OCI-LY3 (cell line): Measurements from ENCODE around the gene LILRB2.
"Not testable (repeated sequence)": the region's sequence is repeated elsewhere in the genome, so short reads cannot be mapped to it uniquely, and the experiment has no call there.

Experiments
- H2AFZ ChIP-seq: fragments of 200-600, 300-600 bp; shearing (Covaris generic); 2 replicates; pipeline ENCODE4 v1.6.0; 2014; ENCODE audit warnings: antibody characterized with exemption, low read depth, low read length
- H3K27ac ChIP-seq: fragments of 200-600, 300-600 bp; sonication (generic); 2 replicates; pipeline ENCODE4 v1.5.1; 2014; ENCODE audit warnings: mild to moderate bottlenecking, low read length, moderate library complexity, mixed read lengths
- H3K27me3 ChIP-seq: fragments of 200-600, 300-600 bp; sonication (generic); 2 replicates; pipeline ENCODE4 v1.6.1; 2014; ENCODE audit warnings: low read depth, low read length, mixed read lengths
- H3K36me3 ChIP-seq: fragments of 200-600, 300-600 bp; sonication (generic); replicated peaks from 2 replicates; pipeline ENCODE3; 2014; ENCODE audit warnings: low read depth, low read length, mixed read lengths
- H3K4me1 ChIP-seq: fragments of 300-600, 200-600 bp; sonication (generic); 2 replicates; pipeline ENCODE4 v1.6.1; 2014; ENCODE audit warnings: low read length, mixed read lengths
- H3K4me2 ChIP-seq: fragments of 200-600, 300-600 bp; sonication (generic); 2 replicates; pipeline ENCODE4 v1.6.1; 2014; ENCODE audit warnings: low read length, mixed read lengths
- H3K4me3 ChIP-seq: fragments of 300-600, 200-600 bp; sonication (generic); 2 replicates; pipeline ENCODE4 v1.5.1; 2014; ENCODE audit warnings: antibody characterized with exemption, mild to moderate bottlenecking, low read length, moderate library complexity
- H3K79me2 ChIP-seq: fragments of 300-600, 200-600 bp; shearing (Covaris generic); 2 replicates; pipeline ENCODE4 v1.6.1; 2014; ENCODE audit warnings: mild to moderate bottlenecking, low read length, mixed read lengths
- H3K9ac ChIP-seq: fragments of 300-600, 200-600 bp; shearing (Covaris generic); 2 replicates; pipeline ENCODE4 v1.6.0; 2014; ENCODE audit warnings: mild to moderate bottlenecking, low read length, moderate library complexity
- H3K9me3 ChIP-seq: fragments of 200-600, 300-600 bp; shearing (Covaris generic); 2 replicates; pipeline ENCODE4 v1.6.1; 2014; ENCODE audit warnings: low read length, mixed read lengths; ENCODE audit not compliant: insufficient read depth
- H4K20me1 ChIP-seq: fragments of 200-600, 300-600 bp; sonication (generic); 2 replicates; pipeline ENCODE4 v1.6.1; 2016; ENCODE audit warnings: low read length, mixed read lengths; ENCODE audit not compliant: insufficient read depth
- EZH2phosphoT487 ChIP-seq: fragments of 200-600 bp; shearing (Covaris generic); IDR thresholded peaks from 2 replicates; pipeline ENCODE4 v1.6.1; 2018; ENCODE audit warnings: antibody characterized with exemption, mixed run types, low read depth
- TF ChIP-seq, protein P1 (sequence below): fragments of 200-600, 300-600 bp; sonication (generic); IDR thresholded peaks from 2 replicates; pipeline ENCODE4 v1.5.1; 2014; ENCODE audit warnings: antibody characterized with exemption, low read length, low read depth

Gene LILRB2

DNA sequence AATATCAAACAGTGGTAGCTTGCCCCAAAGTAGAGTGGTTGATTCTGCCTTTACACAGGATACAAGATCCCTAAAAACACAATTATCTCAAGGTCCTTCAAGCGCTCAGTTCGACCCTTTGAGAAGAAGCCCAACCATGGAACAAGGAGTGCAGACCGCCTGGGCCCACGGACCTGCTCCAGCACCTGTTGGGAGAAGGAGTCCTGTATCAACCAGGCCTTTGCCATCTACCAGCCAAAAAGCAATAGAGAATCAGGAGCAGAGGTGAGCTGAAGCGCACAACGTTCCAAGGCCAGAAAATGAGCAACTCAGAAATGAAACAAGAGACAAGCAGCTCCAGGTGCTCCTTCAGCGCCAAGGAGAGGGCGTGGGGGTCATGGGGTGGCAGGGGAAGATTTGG lies 51.8 kb downstream of the LILRB2 start:
- H3K27ac ChIP-seq, result no peak overlapping the region
- H3K79me2 ChIP-seq, result no peaks in the 10 kb centered on the region
- H3K9ac ChIP-seq, result no peak overlapping the region
- peaks cover 5% of the 10 kb centered on the region for H3K4me1 ChIP-seq
- H3K9me3 ChIP-seq, result no peaks in the 10 kb centered on the region
- peaks cover 20% of the 10 kb centered on the region for H3K27me3 ChIP-seq
- TF ChIP-seq, protein P1, sequence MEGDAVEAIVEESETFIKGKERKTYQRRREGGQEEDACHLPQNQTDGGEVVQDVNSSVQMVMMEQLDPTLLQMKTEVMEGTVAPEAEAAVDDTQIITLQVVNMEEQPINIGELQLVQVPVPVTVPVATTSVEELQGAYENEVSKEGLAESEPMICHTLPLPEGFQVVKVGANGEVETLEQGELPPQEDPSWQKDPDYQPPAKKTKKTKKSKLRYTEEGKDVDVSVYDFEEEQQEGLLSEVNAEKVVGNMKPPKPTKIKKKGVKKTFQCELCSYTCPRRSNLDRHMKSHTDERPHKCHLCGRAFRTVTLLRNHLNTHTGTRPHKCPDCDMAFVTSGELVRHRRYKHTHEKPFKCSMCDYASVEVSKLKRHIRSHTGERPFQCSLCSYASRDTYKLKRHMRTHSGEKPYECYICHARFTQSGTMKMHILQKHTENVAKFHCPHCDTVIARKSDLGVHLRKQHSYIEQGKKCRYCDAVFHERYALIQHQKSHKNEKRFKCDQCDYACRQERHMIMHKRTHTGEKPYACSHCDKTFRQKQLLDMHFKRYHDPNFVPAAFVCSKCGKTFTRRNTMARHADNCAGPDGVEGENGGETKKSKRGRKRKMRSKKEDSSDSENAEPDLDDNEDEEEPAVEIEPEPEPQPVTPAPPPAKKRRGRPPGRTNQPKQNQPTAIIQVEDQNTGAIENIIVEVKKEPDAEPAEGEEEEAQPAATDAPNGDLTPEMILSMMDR, result no peak
- no peak for TF ChIP-seq EZH2phosphoT487
- H3K36me3 ChIP-seq, result no peaks in the 10 kb centered on the region
- no peak overlapping the region for H3K4me2 ChIP-seq
- no peak overlapping the region for H2AFZ ChIP-seq
- H4K20me1 ChIP-seq, result no peaks in the 10 kb centered on the region
- no peak overlapping the region for H3K4me3 ChIP-seq

DNA sequence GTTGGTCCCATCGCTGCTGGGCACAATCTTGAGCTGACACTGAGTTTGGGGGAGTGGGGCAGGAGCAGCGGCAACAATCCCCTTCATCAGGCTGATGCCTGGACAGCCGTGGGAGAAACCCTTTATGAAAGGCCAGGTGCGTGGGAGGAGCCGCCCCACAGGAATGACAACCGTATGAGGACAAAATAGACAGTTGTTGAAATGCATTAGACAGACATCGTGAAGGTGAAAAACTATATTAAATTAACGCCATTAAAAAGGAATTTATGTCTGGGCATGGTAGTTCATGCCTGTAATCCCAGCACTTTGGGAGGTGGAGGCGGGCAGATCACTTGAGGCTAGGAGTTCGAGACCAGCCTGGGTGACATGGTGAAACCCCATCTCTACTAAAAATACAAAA lies 56.3 kb downstream of the LILRB2 start:
- H3K79me2 ChIP-seq, H3K4me2 ChIP-seq, H3K9ac ChIP-seq, H3K4me3 ChIP-seq, H2AFZ ChIP-seq, H3K9me3 ChIP-seq, H3K36me3 ChIP-seq, H3K27ac ChIP-seq, H3K27me3 ChIP-seq, H4K20me1 ChIP-seq: not testable (repeated sequence)
- H3K4me1 ChIP-seq, result peaks cover 14% of the 10 kb centered on the region

- not testable (repeated sequence) for H3K79me2 ChIP-seq, H3K4me2 ChIP-seq, H2AFZ ChIP-seq, H3K9me3 ChIP-seq, H3K36me3 ChIP-seq, H3K27ac ChIP-seq, H4K20me1 ChIP-seq, H3K4me3 ChIP-seq, H3K27me3 ChIP-seq, H3K9ac ChIP-seq
- peaks cover 14% of the 10 kb centered on the region for H3K4me1 ChIP-seq
These were observed 57.0 kb downstream of the LILRB2 start for GRCh38 chr19:54223937-54224281.
